T-helper 22 cell (primary cell): Measurements from ENCODE around the gene APOBEC3C.
A peak's percentile ranks its signal among the peaks of the same experiment; 100 is the strongest.
"Not testable (repeated sequence)": the region's sequence is repeated elsewhere in the genome, so short reads cannot be mapped to it uniquely, and the experiment has no call there.

Experiments
- DNase-seq: peaks from one replicate; pipeline ENCODE4 v3.0.0-alpha.2; 2020; ENCODE audit warnings: low read depth

The APOBEC3C gene

DNA sequence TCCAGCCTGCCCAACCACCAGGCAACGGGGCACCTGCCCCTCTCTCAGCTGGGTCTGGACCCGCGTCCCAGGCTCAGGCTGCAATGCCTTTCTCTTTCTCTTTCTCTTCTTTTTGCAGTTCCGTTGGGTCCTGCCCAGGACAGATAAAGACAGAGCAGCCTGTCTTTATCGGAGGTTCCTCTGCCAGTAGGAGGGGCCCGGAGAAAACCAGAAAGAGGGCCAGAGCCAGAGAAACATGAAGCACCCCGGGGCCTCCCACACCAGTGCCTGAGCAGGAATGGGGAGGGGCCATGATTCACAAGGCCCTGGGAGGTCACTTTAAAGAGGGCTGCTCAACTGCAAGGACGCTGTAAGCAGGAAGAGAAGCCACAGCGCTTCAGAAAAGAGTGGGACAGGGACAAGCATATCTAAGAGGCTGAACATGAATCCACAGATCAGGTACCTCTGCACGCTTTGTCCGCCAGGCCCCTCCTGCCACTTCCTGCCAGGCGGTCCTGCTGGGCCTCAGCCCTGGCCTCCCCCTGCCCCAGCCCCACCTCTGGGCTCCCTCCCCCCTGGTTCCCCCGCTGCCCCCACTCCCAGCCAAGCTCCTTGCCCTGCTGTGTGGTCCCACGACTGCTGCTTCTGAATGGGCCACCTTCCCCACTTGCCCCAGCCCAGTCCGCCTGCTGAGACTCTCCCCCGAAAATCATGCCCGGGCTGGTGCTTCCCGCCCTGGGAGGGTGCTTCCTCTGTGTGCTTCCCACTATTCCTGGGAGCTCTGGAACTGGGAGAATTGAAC, at the start of gene APOBEC3C:
TSS of gene APOBEC3C (plus strand) at position 316 of the 781 bp plus-strand sequence. CDS start at position 422, 106 bp downstream.
- peak; percentile 63 for DNase-seq

DNA sequence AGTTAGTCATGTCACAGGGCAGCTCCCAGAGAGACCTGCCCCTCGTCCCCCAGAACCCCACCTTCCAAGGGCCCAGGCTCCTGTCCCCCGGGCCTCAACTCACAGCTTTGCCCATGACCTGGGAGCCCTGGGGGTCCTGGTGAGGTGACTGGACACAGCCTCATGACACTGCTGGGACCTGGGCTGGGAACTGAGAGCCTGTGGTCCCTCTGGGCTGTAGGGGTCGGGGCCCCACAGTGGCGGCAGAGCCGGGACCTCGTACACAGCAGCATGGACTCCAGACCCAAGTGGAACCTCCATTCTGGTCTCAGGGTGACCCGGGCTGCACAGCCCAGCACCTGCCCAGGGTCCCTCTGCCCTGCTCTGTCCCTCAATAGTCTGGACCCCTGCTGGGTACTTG, 49.8 kb upstream of the APOBEC3C start:
- no peak for DNase-seq

DNA sequence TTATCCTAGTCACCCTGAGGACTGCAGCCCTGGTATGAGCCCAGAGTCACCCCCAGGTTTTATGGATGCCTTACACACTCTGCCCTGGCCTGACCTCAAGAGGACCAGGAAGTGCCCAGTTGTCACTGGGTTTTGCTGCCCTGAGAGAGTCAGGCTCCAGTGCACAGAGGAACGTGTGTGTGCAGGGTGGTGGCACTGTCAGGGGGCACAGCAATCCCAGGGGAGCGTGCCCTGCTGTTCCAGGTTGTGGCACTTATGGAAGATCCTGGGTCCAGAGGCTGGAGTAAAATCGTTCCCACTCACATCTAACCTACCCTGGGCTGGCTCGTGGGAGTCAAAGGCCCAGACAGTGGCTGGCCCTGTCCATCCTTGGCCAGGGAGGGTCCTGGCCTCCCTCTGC, 49.1 kb upstream of the APOBEC3C start:
- DNase-seq = no peak

DNA sequence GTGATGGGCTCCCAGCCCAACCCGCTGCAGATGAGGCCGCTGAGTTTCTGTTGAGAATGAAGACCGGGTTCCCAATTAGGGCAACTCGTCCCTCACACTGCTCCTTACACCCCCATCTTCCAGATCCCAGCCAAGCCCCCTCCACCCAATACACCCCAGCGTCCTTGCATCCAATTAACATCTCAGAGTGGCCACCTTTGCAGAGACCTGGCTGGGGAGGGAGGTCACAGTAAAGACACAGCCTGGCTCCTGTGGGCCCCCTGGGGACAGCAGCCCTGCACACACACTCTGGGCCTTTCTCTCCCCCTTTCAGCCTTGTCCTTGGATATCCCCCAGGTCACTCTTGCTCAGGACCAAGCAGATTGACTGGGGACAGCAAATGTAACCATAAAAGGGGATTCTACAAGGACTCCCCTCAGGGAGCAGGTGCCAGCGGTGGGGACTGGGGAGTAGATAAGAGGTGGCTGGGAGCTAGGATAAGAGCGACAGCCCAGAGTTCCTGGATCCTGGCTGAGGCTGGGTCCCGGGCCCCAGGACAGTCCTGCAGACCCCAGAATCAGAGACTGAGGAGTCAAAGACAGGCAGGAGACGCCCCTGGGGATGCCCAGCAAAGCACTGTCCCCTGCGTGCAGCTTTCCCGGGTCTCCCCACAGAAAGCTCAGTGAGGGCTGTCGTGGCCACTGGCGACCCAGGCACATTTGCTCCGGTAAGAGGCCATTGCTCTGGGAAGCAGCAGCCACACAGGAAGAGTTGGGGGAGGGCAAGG, 48.3 kb upstream of the APOBEC3C start:
- no peak for DNase-seq

DNA sequence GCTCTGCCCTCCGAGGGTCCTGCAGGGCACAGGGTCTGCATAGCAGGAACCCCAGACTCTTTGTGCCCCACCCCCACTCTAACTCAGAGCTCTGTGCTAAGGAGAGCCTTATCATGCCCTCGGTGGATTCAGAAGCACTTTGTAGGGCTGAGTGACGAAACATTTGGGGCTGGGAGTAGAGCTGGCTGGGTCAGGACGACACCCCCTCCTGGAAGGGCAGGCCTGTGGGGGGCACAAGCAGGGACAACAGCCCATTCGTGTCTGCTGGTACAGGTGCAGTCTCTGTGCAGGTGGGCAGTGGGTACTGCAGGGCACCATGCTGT, 47.7 kb upstream of the APOBEC3C start:
- DNase-seq = no peak

DNA sequence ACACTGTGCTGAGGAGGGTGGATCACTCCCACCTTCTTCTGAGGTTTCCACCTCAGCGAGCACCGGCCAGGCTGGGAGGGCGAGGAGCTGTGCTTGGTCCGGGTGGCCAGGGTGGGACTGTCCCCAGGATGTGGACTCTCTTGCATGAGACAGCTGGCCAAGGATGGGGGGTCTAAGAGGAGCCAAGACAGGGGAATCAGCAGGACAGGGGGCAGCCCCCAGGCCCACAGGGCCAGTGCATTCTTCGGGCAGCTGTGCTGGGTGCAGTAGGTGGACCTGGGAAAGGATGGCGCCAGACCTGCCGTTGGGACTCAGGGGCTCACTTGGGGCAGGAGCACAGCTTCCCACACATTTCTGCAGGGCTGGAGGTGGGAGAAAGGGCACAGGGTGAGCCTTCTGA, 47.1 kb upstream of the APOBEC3C start:
- no peak for DNase-seq

DNA sequence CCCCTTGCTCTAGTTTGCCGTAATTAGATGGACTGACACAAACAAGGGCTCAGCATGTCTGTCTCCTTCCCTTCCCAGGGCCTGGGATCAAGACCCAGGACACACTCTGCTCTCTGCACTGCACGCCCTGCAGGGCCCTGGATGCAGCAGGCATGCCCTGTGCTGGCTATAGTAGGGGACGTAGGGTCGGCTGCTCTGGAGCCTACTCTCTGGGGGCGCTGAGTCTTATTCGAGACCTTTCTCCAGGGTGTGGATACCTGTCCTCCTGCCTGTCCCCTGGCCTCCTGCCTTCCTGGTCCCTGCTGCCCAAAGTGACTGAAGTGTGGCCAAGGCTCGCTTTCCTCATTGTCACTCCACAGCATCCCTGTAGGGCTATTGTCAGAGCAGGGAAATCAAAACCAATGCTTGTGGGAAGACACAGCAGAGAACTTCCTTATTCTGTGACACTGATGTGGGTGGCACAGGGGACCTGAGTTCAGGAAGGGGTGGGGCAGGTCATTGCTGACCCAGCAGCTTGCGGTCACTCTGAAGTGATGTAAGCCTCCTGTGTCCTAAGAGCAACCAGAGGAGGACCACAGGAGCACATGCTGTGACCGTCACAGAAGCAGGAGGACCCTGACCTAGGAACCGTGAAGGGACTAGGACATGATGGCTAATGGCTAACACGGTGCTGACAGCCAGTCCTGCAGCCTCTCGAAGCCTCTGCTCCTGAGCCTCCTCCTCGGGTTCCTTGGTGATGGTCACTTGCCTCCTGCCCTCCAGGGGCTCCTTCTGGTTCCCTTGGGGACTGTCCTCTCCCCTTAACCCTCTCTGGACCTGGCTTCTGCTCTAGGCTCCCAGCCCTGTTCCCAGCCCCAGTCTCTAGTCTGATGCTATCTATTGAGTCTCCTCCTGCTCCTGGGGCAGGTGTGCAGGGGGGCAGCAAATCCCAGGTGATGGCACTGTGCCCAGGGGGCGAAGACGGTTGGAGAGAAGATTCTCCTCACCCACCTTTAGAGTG, 46.3 kb upstream of the APOBEC3C start:
- DNase-seq = no peak

DNA sequence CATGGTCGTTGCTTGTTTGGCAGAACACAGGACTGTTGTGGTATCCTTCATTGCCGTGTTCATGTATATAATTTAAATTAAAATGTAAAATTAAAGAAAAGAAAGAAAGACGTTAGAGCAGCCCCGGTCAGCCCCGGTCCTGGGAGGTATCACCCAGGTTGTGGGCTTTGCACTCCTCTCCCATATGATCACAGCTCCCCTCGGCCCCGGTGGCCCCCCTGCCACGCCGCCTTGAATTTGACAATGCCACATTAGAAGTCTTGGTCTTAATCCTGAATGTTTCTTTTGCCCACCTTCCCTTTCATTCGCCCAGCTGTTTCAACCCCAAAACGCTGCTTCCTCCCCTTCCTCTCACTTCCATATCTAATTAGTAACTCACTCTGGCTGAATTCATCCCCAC, 45.3 kb upstream of the APOBEC3C start:
- DNase-seq = no peak

DNA sequence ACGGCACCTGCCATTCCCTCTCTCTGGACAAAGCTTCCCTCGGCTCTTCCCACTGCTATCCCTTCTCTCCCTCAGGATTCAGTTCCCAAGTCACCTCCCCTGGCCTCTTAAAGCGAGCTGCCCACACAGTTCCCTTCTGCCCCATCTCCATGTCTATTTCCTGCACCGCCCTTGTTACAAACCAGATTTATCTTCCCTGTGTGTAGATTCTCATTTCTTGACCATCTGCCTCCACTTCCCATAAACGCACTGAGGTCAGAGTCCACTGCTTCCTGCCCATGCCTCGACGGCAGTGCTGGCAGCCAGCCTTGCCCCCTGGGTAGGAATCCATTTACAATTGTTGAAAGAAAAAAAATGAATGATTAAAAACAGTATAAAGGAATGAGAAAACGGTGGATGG, 43.5 kb upstream of the APOBEC3C start:
- no peak for DNase-seq

DNA sequence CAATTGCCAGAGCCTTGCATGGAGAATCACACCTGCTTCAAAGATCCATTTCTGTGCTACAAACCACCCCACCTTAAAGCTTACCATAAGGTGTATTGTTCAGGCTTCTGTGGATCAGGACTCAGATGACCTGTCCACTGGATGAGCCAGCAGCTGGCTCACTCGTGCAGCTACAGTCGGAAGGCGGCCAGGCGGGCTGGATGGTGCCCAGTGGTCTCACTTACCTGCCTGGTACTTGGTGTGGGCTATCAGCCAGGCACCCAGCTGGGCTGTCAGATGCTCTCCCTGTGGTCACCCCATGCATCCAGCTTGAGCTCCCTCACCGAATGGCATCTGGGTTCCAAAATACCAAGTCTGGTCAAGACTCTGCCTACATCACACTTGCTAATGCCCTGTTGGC, 42.9 kb upstream of the APOBEC3C start:
- DNase-seq = no peak

DNA sequence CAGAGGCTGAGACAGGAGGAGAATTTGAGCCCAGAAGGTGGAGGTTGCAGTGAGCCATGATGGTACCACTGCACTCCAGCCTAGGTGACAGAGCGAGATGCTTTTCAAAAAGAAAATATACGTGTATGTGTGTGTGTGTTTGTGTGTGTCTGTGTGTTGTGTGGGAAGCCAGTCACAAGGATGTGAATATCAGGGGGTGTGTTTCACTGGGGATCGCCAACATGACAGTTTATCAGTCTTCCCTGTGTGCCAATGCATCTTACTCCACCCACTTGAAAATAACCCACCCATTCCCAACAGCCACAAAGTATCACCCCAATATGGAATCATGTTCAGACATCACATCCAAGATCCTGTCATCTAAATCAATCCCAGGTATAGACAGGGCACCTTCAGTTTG, 42.3 kb upstream of the APOBEC3C start:
- no peak for DNase-seq

DNA sequence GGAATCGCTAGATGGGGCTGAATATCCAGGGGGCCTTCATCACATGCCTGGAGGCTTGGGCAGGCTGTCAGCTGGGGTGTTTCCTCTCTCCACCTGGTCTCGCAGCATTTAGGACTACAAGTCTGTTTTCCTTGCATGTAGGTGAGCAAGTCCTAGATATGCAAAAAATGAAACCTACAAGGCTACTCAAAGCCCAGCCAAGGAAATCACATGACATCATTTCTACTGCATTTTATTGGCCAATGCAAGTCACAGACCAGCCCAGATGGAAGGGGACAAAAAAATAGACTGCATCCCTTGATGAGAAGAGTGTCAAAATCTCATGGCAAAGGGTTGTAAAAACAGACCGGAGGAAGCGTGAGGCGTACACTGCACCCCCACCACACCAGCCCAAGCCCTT, 41.5 kb upstream of the APOBEC3C start:
- no peak for DNase-seq

DNA sequence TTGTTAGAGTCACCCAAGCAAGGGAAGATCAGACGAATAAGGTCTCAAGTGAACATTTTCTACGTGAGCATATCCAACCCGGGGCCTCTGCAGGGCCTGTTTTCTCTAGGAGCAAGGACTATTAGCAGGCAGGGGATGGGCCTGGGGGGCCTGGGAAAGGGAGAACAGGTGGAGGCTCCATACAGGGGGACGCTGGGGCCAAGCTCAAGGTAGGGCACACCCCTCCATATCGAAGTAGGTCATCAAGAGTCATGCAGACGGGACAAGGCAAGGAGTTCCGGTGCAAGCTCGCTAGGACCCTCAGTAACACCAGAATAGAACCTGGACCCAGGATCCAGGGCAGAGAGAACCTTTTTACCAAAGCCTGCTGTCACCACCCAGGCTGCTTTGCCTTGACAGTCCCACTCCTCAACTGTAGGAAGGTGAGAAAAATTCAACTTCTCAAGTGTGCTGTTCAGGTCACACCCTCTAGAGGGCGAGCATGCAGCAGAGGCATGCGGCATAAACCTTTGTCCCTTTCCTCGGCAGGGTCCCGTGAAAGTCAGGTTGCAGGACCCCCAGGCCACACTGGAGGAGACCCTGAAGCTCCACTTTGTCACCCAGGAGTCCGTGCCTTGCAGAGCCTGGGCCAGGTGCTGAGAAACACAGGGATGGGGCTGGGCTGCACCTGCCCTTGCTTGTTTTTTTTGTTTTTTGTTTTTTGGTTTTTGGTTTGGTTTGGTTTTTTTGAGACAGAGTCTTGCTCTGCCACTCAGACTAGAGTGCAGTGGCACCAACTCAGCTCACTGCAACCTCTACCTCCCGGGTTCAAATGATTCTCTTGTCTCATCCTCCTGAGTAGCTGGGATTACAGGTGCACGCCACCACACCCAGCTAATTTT, 40.5 kb upstream of the APOBEC3C start:
- DNase-seq = no peak

DNA sequence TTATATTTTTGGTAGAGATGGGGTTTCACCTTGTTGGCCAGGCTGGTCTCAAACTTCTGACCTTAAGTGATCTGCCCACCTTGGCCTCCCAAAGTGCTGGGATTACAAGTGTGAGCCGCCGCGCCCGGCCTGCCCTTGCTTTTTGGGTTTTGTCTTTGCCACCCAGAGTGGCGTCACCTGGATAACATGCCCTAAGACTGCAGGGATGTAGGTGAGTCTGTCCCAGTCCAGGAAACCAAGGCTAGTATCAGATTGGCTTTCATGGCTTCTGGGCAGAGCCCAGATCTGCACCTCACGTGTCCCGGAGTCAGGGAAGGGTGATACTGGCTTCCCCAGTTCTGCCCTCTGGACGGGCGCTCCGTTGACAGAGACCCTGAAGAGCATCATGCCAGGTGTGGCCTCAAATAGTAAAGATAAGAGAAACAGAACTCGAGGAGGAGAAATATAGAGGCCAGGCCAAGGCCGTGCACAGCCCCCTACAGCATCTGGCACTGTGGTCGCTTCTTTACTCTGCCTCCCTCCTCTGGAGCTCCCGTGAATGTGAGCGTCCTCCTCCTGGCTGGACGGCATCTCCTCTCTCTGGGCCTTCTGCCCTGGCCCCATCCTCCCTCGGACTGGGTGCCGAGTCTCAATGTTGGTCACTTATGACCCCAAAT, 39.8 kb upstream of the APOBEC3C start:
- no peak for DNase-seq

DNA sequence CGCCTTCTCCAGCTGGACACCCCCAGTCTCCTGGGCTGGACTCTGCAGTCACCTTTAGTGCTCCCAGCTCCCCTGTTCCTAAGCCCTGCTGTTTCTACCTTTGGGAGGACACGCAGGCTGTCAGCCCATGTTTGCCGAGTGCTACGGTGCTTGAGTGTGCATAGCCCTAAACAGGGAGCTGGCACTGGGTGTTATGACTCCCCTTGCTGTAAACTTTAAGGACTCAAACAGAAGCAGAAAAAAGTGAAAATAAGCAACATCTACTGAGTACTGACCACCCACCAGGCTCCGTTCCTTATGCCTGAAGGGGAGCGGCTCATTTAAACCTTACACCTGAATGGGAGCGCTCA, 39.3 kb upstream of the APOBEC3C start:
- DNase-seq = no peak

DNA sequence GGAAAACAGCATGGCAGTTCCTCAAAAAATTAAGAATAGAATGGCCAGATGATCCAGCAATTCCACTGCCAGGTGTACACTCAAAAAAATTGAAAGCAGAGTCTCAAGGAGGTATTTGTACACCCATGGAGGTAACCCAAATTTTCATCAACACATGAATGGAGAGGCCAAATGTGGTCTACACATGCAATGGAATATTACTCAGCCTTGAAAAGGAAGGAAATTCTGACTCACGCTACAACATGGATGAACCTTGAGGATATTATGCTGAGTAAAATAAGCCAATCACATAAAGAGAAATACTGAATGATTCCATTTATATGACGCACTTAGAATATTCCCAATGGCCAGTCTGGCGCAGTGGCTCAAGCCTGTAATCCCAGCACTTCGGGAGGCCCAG, 36.8 kb upstream of the APOBEC3C start:
- DNase-seq = not testable (repeated sequence)

DNA sequence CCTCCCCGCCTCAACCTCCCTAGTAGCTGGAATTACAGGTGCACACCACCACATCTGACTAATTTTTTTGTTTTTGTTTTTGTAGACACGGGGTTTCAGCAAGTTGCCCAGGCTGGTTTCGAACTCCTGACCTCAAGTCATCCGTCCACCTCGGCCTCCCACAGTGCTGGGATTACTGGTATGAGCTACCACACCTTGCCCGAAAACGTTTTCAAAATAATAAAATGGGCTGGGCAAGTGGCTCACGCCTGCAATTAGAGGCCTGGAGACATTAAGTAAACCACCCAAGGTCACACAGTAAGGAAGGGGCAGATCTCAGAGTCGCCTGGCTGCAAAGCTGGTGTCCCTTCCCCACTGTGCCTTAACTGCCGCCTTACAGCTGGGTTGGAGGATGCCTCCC, 33.5 kb upstream of the APOBEC3C start:
- not testable (repeated sequence) for DNase-seq

DNA sequence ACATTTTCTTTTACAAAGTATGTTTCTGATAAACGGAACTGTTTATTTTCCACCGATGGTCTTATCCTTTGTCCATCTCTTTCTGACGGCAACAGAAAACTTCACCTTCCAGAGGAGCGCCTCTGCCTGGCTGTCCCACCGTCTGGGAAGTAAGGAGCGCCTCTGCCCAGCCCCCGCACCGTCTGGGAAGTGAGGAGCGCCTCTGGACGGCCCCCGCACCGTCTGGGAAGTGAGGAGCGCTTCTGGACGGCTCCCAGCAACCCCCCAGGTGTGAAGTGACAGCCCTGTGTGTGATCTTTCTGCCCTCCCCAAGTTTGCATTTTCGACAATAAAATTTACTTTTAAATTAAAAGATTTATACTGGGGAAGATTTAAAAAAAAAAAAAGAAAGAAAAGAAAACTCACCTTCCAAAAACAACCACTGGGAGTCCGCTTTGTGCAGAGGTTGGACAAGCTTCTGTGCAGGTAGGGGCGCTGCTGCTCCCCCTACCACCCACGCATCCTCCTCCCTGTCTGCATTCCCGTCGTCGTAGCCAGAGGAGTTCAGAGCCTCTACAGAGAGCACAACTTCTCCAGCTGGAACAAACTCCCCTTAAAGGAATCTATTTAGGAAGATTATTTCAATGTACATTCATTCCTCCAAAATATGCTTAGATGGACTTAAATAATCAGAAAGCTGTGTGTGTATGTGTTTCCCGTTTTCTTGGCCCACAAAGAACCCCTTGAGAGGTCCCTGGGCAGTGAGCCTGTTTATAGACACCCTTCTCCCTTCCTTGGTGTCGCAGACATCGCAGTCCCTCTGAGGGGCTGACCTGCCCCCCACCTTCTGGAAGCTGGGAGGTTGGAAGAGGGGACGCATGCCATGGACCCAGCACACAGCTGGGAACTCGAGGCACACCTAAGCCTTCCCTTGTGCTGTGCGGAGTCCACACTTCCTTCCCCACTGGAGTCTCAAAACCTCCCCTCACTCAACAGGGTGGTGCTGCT, 32.8 kb upstream of the APOBEC3C start:
- no peak for DNase-seq

DNA sequence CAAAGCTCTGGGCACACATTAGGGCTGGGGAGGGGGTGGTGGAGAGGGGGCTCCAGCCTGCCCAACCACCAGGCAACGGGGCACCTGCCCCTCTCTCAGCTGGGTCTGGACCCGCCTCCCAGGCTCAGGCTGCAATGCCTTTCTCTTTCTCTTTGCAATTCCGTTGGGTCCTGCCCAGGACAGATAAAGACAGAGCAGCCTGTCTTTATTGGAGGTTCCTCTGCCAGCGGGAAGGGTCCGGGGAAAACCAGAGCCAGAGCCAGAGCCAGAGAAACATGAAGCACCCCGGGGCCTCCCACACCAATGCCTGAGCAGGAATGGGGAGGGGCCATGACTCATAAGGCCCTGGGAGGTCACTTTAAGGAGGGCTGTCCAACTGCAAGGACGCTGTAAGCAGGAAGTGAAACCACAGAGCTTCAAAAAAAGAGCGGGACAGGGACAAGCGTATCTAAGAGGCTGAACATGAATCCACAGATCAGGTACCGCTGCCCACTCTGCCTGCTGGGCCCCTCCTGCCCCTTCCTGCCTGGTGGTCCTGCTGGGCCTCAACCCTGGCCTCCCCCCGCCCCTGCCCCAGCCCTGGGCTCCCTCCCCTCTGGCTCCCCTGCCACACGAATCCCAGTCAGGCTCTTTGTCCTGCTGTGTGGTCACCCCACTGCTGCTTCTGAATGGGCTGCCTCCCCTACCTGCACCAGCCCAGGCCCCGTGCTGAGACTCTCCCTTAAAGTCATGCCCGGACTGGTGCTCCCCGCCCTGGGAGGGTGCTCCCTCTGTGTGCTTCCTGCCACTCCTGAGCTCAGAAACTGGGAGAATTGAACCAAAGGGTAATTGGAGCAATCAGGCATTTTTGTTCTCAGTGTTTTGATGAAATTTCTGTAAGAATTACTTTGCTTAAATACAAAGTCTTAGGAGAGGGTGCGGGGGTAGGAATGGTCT, 31.8 kb upstream of the APOBEC3C start, which contains the start of gene APOBEC3B:
TSS of gene APOBEC3B (plus strand) at position 356 of the 936 bp plus-strand sequence. CDS start at position 463, 107 bp downstream.
- DNase-seq = peak; percentile 61
